ENCODE measurements around the gene TSPEAR. TPM values are rescaled to one million over a fixed set of nuclear protein-coding genes. Genes with fewer than 3 reads are reported as not detected.

The TSPEAR gene
- total RNA-seq: under 1 TPM in 2 of 4 donors, not detected in 2; under 0.01 to 0.23 TPM

DNA sequence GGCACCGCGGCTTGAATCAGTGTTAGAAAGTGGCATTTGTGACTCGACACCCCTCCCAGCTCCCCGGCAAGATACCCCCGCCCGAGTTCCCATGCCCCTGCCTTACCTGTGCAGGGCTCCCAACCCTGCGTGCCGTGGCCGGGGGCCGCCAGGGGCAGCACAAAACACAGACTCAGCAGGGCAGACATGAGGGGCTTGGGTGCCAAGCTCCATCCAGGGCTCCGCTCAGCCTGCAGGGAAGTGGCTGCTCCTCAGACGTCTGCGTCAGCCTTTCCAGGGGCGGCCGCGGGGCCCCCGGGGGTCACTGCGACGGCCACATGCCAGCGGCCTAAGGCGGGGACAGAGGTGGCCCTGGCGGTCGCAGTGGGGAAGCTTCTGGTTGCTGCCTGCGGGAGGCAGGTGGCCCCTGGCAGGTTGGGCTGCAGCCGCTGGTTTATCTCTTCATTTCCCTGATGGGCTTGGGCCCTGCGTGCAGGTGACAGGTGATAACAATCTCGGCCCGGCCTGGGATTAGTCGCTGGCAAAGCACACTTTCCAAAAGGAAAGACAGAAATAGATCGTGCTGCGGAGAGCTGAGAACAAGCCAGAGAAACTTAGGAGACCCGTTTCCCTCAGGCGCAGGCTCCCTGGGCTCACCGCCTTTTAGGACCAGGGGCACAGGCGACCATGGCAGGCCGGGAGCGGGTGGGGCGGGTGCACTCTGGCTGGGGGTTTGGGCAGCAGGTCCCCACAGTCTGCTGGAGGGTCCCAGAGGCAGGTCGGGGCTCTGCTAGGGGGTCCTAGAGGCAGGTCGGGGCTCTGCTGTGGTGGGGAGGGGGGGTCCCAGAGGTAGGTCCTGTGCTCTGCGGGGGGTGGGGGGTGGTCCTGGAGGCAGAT is at the start of gene TSPEAR:
TSS of gene TSPEAR (minus strand) at position 246 of the 876 bp plus-strand sequence. CDS start at position 188, 58 bp downstream.
- no peaks in the 10 kb centered on the region for H3K36me3 ChIP-seq
- DNase-seq (ENCODE audit: extremely low spot score): no peak
- intact Hi-C loops (cut with DNase I): no loop called here
- TF ChIP-seq EP300 (IDR thresholded peaks at IDR 0.05) (no peak), POLR2AphosphoS5 (IDR thresholded peaks at IDR 0.05) (no peak), CTCF (IDR thresholded peaks at IDR 0.05) (no peak), POLR2A (IDR thresholded peaks at IDR 0.05; ENCODE audit: low read depth) (no peak)
- no peaks in the 10 kb centered on the region for H3K9me3 ChIP-seq
- H3K4me1 ChIP-seq: peaks cover 2 to 42% (median 24%) of the 10 kb centered on the region in 4 donors
- peaks cover 8 to 79% (median 53%) of the 10 kb centered on the region in 4 donors for H3K27me3 ChIP-seq
- H3K4me3 ChIP-seq: no peak within 1 kb of the TSS
- 5% methylated on average over 26 of the region's 41 CpGs for WGBS
- no peak within 1 kb of the TSS for H3K27ac ChIP-seq (replicated peaks in 1 of 4)

DNA sequence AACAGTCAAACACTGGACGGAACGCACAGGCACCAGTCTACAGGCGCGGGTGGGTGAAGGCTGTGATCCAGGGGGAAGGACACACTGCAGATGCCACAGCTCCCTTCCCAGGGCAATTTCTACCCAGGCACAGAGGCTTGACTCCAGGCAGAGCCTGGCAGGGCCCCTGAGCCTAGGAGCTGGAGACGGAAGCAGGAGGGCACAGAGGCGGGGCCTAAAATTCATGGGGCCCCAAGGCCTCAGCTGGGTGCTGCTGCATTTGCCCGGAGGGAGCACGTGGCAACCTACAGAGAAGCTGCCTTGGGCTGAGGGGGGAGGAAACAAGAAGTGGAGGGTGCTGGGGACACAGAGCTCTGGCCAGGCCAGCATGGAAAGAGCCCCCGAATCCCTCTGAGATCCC is 49.0 kb upstream of the TSPEAR start:
- Histone ChIP-seq H3K4me1 (peaks cover 0 to under 1% (median 0%) of the 10 kb centered on the region in 4 donors), H3K27me3 (peaks cover 0 to 4% (median 0%) of the 10 kb centered on the region in 4 donors), H3K9me3 (no peaks in the 10 kb centered on the region), H3K27ac (replicated peaks in 1 of 4) (no peak overlapping the region), H3K4me3 (no peak overlapping the region), H3K36me3 (no peaks in the 10 kb centered on the region)
- TF ChIP-seq EP300 (IDR thresholded peaks at IDR 0.05) (no peak), POLR2AphosphoS5 (IDR thresholded peaks at IDR 0.05) (no peak), POLR2A (IDR thresholded peaks at IDR 0.05; ENCODE audit: low read depth) (no peak), CTCF (IDR thresholded peaks at IDR 0.05) (no peak)
- DNase-seq (ENCODE audit: extremely low spot score): no peak
- WGBS: 87% methylated on average over 9 of the region's 9 CpGs
- intact Hi-C loops (cut with DNase I): no loop called here

DNA sequence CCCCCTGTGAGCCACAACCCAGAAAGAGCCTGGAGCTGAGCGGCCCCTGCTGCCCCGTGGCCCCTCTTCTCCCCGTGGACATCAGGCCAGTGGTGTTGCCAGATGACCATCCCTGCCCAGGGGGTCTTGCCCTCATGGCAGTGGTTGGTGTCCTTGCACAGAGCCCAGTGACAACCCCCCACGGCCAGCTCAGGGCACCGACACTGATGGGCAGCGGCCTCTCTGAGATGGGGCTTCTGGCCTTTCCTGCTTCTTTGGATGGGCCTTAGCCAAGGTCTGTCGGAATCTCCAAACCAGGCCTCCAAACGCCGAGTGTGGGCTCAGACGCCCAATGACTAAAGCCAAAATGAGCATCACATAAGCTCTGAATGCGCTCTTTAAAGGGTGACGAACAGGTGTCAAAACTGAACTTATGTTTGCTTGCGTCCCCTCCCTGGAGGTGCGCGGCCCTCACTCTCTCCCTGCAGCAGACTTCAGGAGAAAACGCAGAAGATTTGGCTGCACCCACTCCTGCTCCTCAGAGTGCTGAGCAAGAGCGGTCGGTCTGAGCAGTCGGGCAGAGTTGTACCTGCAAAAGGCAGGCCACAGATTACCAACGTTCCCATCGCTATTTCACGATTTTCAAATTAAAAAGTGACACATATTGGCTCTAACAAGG is 48.4 kb upstream of the TSPEAR start:
- DNase-seq (ENCODE audit: extremely low spot score): no peak
- H3K27me3 ChIP-seq: peaks cover 0 to 4% (median 0%) of the 10 kb centered on the region in 4 donors
- no peak for TF ChIP-seq POLR2A (IDR thresholded peaks at IDR 0.05; ENCODE audit: low read depth)
- 97% methylated on average over 16 of the region's 22 CpGs for WGBS
- no peak overlapping the region for H3K4me3 ChIP-seq
- no peak overlapping the region for H3K27ac ChIP-seq (replicated peaks in 1 of 4)
- H3K36me3 ChIP-seq: no peaks in the 10 kb centered on the region
- peaks cover 0 to 5% (median 0%) of the 10 kb centered on the region in 4 donors for H3K9me3 ChIP-seq
- no peaks in the 10 kb centered on the region for H3K4me1 ChIP-seq
- intact Hi-C loops (cut with DNase I): no loop called here

DNA sequence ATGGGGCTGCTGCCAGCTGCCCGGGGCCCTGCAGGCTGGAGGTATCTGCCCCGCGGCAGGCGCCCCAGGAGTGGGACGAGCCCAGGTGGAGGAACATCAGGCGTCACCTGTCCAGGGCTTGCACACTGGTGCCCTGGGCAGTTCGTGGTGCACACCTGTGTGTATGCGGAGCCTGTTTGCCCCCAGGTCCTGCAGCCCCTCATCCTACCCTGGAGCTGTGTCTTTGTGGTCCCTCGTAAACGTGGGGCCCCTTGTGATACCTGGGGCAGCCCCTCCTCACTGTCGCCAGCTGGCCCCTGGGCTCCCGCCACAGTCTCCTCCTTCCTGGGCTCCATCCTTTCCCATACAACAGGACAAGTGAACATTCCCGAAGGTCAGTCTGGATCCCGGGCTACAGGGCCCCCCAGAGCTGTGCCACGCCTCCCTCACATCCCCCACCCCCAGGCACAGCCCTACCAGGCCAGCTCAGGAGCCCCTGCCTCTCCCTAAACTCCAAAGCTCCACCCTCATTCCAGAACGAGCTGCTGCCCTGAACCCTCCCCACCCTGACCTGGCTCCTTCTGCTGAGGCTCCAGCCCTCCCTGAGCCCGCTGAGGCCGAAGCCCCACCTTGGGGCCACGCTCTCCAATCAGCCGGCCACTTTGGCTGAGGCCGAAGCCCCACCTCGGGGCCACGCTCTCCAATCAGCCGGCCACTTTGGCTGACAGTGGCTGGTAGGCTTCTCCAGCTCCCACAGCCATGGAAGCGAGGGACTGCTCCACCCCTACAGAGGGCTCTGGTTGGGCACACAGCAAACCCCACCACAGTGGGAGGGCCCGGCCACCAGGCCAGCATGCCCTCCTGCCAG is 47.6 kb upstream of the TSPEAR start:
- 69% methylated on average over 18 of the region's 26 CpGs for WGBS
- intact Hi-C loops (cut with DNase I): no loop called here
- TF ChIP-seq POLR2AphosphoS5 (IDR thresholded peaks at IDR 0.05): no peak
- no peak for TF ChIP-seq CTCF (IDR thresholded peaks at IDR 0.05)
- no peak for TF ChIP-seq EP300 (IDR thresholded peaks at IDR 0.05)
- TF ChIP-seq POLR2A (IDR thresholded peaks at IDR 0.05; ENCODE audit: low read depth): no peak
- no peak for DNase-seq (ENCODE audit: extremely low spot score)
- no peaks in the 10 kb centered on the region for H3K36me3 ChIP-seq
- H3K27me3 ChIP-seq: peaks cover 0 to 4% (median 0%) of the 10 kb centered on the region in 4 donors
- no peaks in the 10 kb centered on the region for H3K4me1 ChIP-seq
- H3K4me3 ChIP-seq: no peak overlapping the region
- no peak overlapping the region for H3K27ac ChIP-seq (replicated peaks in 1 of 4)
- peaks cover 0 to 5% (median 0%) of the 10 kb centered on the region in 4 donors for H3K9me3 ChIP-seq
